H1 (cell line): ENCODE results near the gene HEATR5A. TPM values are rescaled to one million over a fixed set of nuclear protein-coding genes. Genes with fewer than 3 reads are reported as not detected.

Experiments
- CTCF ChIA-PET: fragments of 300-600 bp; sonication (Branson Sonifier 250); formaldehyde crosslinking; loops from one replicate; lab custom pipeline; 2021; ENCODE audit not compliant: partially characterized antibody; lab: Charles Lee
- POLR2A ChIA-PET: fragments of 300-600 bp; sonication (Branson Sonifier 250); formaldehyde crosslinking; loops from one replicate; lab custom pipeline; 2021; ENCODE audit warnings: inconsistent platforms; ENCODE audit not compliant: partially characterized antibody; lab: Charles Lee
- DNase-seq, 2 experiments: peaks; one replicate each; pipeline versions ENCODE4 v3.0.0 to v3.0.0-alpha.2; 2010 to 2022; ENCODE audit warnings: low spot score in 2 of 2, low read depth in 1 of 2, mixed read lengths in 1 of 2
- FAIRE-seq: peaks from 2 replicates; lab custom pipeline; 2011; peaks lifted over from hg19 to GRCh38; lab: Jason Lieb, UNC
- H2AFZ ChIP-seq: 2 replicates; pipeline ENCODE4 v1.8.1; 2012; ENCODE audit warnings: low read length, inconsistent platforms
- H2AK5ac ChIP-seq: 2 replicates; pipeline ENCODE4 v1.6.1; 2013; ENCODE audit warnings: low read depth, low read length
- H2BK120ac ChIP-seq: replicated peaks from 2 replicates; pipeline ENCODE3; 2013; ENCODE audit warnings: low read depth, low read length, inconsistent platforms
- H2BK12ac ChIP-seq: 2 replicates; pipeline ENCODE4 v1.6.1; 2013; ENCODE audit warnings: low read depth, low read length
- H2BK15ac ChIP-seq: 2 replicates; pipeline ENCODE4 v1.6.1; 2013; ENCODE audit warnings: low read length
- H2BK20ac ChIP-seq: 2 replicates; pipeline ENCODE4 v1.6.1; 2013; ENCODE audit warnings: low read length
- H2BK5ac ChIP-seq: 2 replicates; pipeline ENCODE4 v1.6.1; 2013; ENCODE audit warnings: low read depth, low read length
- H3K14ac ChIP-seq: 2 replicates; pipeline ENCODE4 v1.6.1; 2013; ENCODE audit warnings: inconsistent platforms; ENCODE audit not compliant: insufficient read length
- H3K18ac ChIP-seq: 2 replicates; pipeline ENCODE4 v1.6.1; 2013; ENCODE audit warnings: low read length; ENCODE audit errors: extremely low read depth
- H3K23ac ChIP-seq: 2 replicates; pipeline ENCODE4 v1.6.1; 2013; ENCODE audit warnings: inconsistent platforms; ENCODE audit not compliant: insufficient read length
- H3K23me2 ChIP-seq: 2 replicates; pipeline ENCODE4 v1.6.1; 2013; ENCODE audit warnings: low read depth, low read length
- H3K27ac ChIP-seq: 2 replicates; pipeline ENCODE4 v1.6.1; 2011; ENCODE audit warnings: low read depth, low read length, inconsistent platforms
- H3K27me3 ChIP-seq, 4 experiments: replicated peaks in 1 of 4; 1 replicate in 1 of 4; 2 replicates in 3 of 4; pipeline versions ENCODE4 v1.6.1 to v1.8.1; 2011 to 2013; ENCODE audit warnings: low read length in 3 of 4, mild to moderate bottlenecking in 3 of 4, inconsistent platforms in 2 of 4, mixed read lengths in 2 of 4, moderate library complexity in 1 of 4; ENCODE audit not compliant: control insufficient read depth in 3 of 4, insufficient read depth in 3 of 4; ENCODE audit errors: extremely low read depth in 1 of 4
- H3K36me3 ChIP-seq, 4 experiments: 2 replicates each; pipeline versions ENCODE4 v1.6.1 to v1.8.1; 2011 to 2013; ENCODE audit warnings: mild to moderate bottlenecking in 4 of 4, low read length in 3 of 4, moderate library complexity in 2 of 4, control low read depth in 1 of 4, inconsistent platforms in 1 of 4; ENCODE audit not compliant: insufficient read depth in 4 of 4, control insufficient read depth in 2 of 4
- H3K4ac ChIP-seq: replicated peaks from 2 replicates; pipeline ENCODE3; 2013; ENCODE audit warnings: low read length, low read depth, mixed read lengths, inconsistent platforms; ENCODE audit not compliant: insufficient read length
- H3K4me1 ChIP-seq, 4 experiments: replicated peaks in 1 of 4; 1 replicate in 1 of 4; 2 replicates in 3 of 4; pipeline versions ENCODE4 v1.6.1 to v1.8.1; 2011 to 2013; ENCODE audit warnings: low read length in 3 of 4, inconsistent platforms in 2 of 4, mixed read lengths in 1 of 4; ENCODE audit not compliant: insufficient read depth in 4 of 4, control insufficient read depth in 3 of 4
- H3K4me2 ChIP-seq, 2 experiments: 2 replicates each; pipeline versions ENCODE4 v1.6.1 to v1.8.1; 2011 to 2013; ENCODE audit warnings: low read depth in 2 of 2, low read length in 2 of 2, control low read depth in 1 of 2, inconsistent platforms in 1 of 2, mild to moderate bottlenecking in 1 of 2; ENCODE audit not compliant: insufficient read depth in 1 of 2
- H3K4me3 ChIP-seq, 4 experiments: fragments of 200-600, 300-600 bp in 1 of 4; sonication (generic), shearing (Covaris generic), sonication (Bioruptor Twin) in 1 of 4; 2 replicates each; pipeline versions ENCODE4 v1.5.1 to v1.8.1; 2011 to 2016; ENCODE audit warnings: low read length in 4 of 4, low read depth in 3 of 4, control low read depth in 2 of 4, inconsistent platforms in 2 of 4, mild to moderate bottlenecking in 2 of 4, mixed read lengths in 1 of 4, moderate library complexity in 1 of 4; ENCODE audit not compliant: insufficient read depth in 2 of 4; ENCODE audit errors: extremely low read depth in 1 of 4
- H3K56ac ChIP-seq: replicated peaks from 2 replicates; pipeline ENCODE3; 2013; ENCODE audit warnings: low read depth, mild to moderate bottlenecking, mixed read lengths, low read length, inconsistent platforms; ENCODE audit not compliant: insufficient read length
- H3K79me1 ChIP-seq: 2 replicates; pipeline ENCODE4 v1.6.1; 2013; ENCODE audit warnings: low read depth, low read length, control low read depth
- H3K79me2 ChIP-seq, 2 experiments: 2 replicates each; pipeline versions ENCODE4 v1.6.1 to v1.8.1; 2012 to 2013; ENCODE audit warnings: low read length in 2 of 2, mild to moderate bottlenecking in 2 of 2, inconsistent platforms in 1 of 2; ENCODE audit not compliant: insufficient read depth in 2 of 2, control insufficient read depth in 1 of 2
- H3K9ac ChIP-seq, 4 experiments: replicated peaks in 1 of 4; 1 replicate in 1 of 4; 2 replicates in 3 of 4; pipeline versions ENCODE4 v1.6.1 to v1.8.1; 2011 to 2013; ENCODE audit warnings: low read depth in 3 of 4, low read length in 3 of 4, control low read depth in 2 of 4, mild to moderate bottlenecking in 2 of 4, moderate library complexity in 2 of 4, inconsistent platforms in 1 of 4; ENCODE audit errors: extremely low read depth in 1 of 4
- H3K9me3 ChIP-seq, 2 experiments: 2 replicates each; pipeline versions ENCODE4 v1.6.1 to v1.8.1; 2012 to 2013; ENCODE audit warnings: mild to moderate bottlenecking in 2 of 2, moderate library complexity in 2 of 2, control low read depth in 1 of 2, inconsistent platforms in 1 of 2, low read depth in 1 of 2, low read length in 1 of 2, mixed read lengths in 1 of 2; ENCODE audit not compliant: insufficient read depth in 2 of 2
- H4K20me1 ChIP-seq, 2 experiments: replicated peaks in 1 of 2; 2 replicates each; pipeline versions ENCODE3 to v1.8.1; 2011 to 2013; ENCODE audit warnings: inconsistent platforms in 2 of 2, low read length in 2 of 2, mild to moderate bottlenecking in 1 of 2; ENCODE audit not compliant: insufficient read depth in 2 of 2, control insufficient read depth in 1 of 2
- H4K5ac ChIP-seq: 2 replicates; pipeline ENCODE4 v1.6.1; 2013; ENCODE audit warnings: low read length, low read depth, mixed read lengths, inconsistent platforms; ENCODE audit not compliant: insufficient read length
- H4K8ac ChIP-seq: 2 replicates; pipeline ENCODE4 v1.8.0; 2013; ENCODE audit warnings: mild to moderate bottlenecking, moderate library complexity, low read length, inconsistent platforms; ENCODE audit not compliant: insufficient read depth; ENCODE audit errors: extremely low read depth
- H4K91ac ChIP-seq: replicated peaks from 2 replicates; pipeline ENCODE3; 2013; ENCODE audit warnings: low read length, mixed read lengths, inconsistent platforms; ENCODE audit not compliant: insufficient read length
- GABPA ChIP-seq: IDR thresholded peaks from 2 replicates; pipeline ENCODE4 v1.6.1; 2011; ENCODE audit warnings: mild to moderate bottlenecking, low read length, moderate library complexity, borderline replicate concordance; ENCODE audit not compliant: insufficient read depth
- NRF1 ChIP-seq: IDR thresholded peaks from 2 replicates; pipeline ENCODE4 v1.6.1; 2011; ENCODE audit warnings: mild to moderate bottlenecking, low read depth, low read length, improper control_type of control experiment
- TEAD4 ChIP-seq: IDR thresholded peaks from 2 replicates; pipeline ENCODE4 v1.6.1; 2012; ENCODE audit warnings: low read depth, low read length, inconsistent platforms, mixed read lengths
- WGBS, 2 experiments: shearing (Covaris generic) in 1 of 2; methylation state at CpG; one replicate each; pipeline versions ENCODE4 v1.1.6 to v1.1.7; 2013 to 2015; ENCODE audit warnings: low lambda C conversion rate in 2 of 2, mixed read lengths in 2 of 2, inconsistent platforms in 1 of 2, low coverage in 1 of 2, missing lambda C conversion rate in 1 of 2; ENCODE audit not compliant: insufficient replicate concordance in 2 of 2, insufficient coverage in 1 of 2, insufficient read length in 1 of 2; ENCODE audit errors: extremely low coverage in 1 of 2, missing lambda C conversion rate in 1 of 2; 5-methylcytosine and 5-hydroxymethylcytosine counted together
- polyA plus RNA-seq, 7 experiments: library from polyadenylated mRNA; depleted of rRNA in 3 of 7; stranded (reverse) in 5 of 7; unstranded in 2 of 7; fragments of >200 nt in 5 of 7; fragments of 200-250 nt in 2 of 7; gene quantifications; 1 replicate in 5 of 7; 2 replicates in 1 of 7; 4 replicates in 1 of 7; pipeline versions ENCODE4 v1.2.1 to v1.2.3, GENCODE V29; 2011 to 2013; ENCODE audit warnings: missing spikeins in 2 of 7, mixed read lengths in 2 of 7
- total RNA-seq: library from RNA; stranded (reverse); fragmentation: NEBNext Ultra II Directional; extraction: Animal tissue kit (Norgen Biotek cat#: 25700); gene quantifications from 2 replicates; pipeline ENCODE4 v1.2.1, GENCODE V29; 2021

HEATR5A gene
- total and polyA plus RNA-seq, 2 of the 8 experiments (the other 6 are each of a cell fraction or from before 2014, with no cell fraction given) = 9.0 to 36.2 TPM

DNA sequence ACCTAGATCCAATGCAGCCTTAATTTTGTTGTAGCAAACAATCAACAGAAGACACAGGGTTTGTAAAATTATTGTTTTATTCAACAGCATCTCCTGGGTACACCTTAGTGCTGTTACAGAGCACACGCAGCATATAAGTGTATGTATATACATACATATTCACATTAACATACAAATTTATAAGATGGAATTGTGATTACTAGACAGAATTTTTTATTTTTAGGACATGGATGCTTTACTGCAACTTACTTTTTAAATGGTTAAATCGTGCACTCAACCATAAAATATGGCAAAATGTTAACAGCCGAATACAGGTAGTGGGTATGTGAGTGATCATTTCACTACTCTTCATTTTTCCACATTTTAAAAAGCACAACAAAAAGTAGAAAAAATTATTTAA lies 16.6 kb downstream of the HEATR5A start:
- no peaks in the 10 kb centered on the region for H3K4me1 ChIP-seq
- H3K79me2 ChIP-seq = peaks cover 0 to 3% of the 10 kb centered on the region in 2 experiments; a peak in 2 of 4 replicates
- H4K20me1 ChIP-seq = no peaks in the 10 kb centered on the region
- no peak overlapping the region for H2BK20ac ChIP-seq
- POLR2A ChIA-PET = no interaction called here
- no peak for TF ChIP-seq GABPA
- TF ChIP-seq NRF1 = no peak
- TF ChIP-seq TEAD4 = no peak
- no peak overlapping the region for H3K4me3 ChIP-seq
- H2BK15ac ChIP-seq = no peak overlapping the region
- no peak overlapping the region for H3K18ac ChIP-seq
- H3K79me1 ChIP-seq = no peaks in the 10 kb centered on the region
- no peak overlapping the region for H2AK5ac ChIP-seq
- H2BK12ac ChIP-seq = no peak overlapping the region
- H3K9ac ChIP-seq = no peak overlapping the region
- no peak overlapping the region for H2AFZ ChIP-seq
- no peak overlapping the region for H3K27ac ChIP-seq
- peaks cover 0 to under 1% (median 0%) of the 10 kb centered on the region in 4 experiments; a peak in 1 of 8 replicates for H3K36me3 ChIP-seq
- no peak overlapping the region for H3K23ac ChIP-seq
- H3K9me3 ChIP-seq = no peaks in the 10 kb centered on the region
- WGBS, 2 experiments = 86% methylated on average over 3 of the region's 3 CpGs; no CpG with 5 or more reads in 1 of the 2 experiments
- H3K14ac ChIP-seq = no peak overlapping the region
- no peaks in the 10 kb centered on the region for H3K23me2 ChIP-seq
- H2BK120ac ChIP-seq = no peak overlapping the region
- H3K56ac ChIP-seq = no peak overlapping the region
- no peak overlapping the region for H2BK5ac ChIP-seq
- H4K8ac ChIP-seq = no peak overlapping the region
- no peak overlapping the region for H4K91ac ChIP-seq
- DNase-seq = no peak
- no peak overlapping the region for H3K4ac ChIP-seq
- H3K27me3 ChIP-seq = no peaks in the 10 kb centered on the region
- H3K4me2 ChIP-seq = no peak overlapping the region
- no peak overlapping the region for H4K5ac ChIP-seq
- CTCF ChIA-PET = no interaction called here
- FAIRE-seq = no peak
